GM10266 (cell line): ENCODE data around the gene MRPS23.

Experiments used
- DNase-seq: peaks from one replicate; pipeline ENCODE4 v3.0.0; 2012; ENCODE audit errors: extremely low spot score
- TF ChIP-seq, protein P1 (sequence below): IDR thresholded peaks from 2 replicates; pipeline ENCODE4 v1.5.1; 2012; ENCODE audit warnings: mild to moderate bottlenecking, low read depth; ENCODE audit not compliant: control insufficient read depth, insufficient read depth; ENCODE audit errors: missing control alignments

Gene MRPS23

DNA sequence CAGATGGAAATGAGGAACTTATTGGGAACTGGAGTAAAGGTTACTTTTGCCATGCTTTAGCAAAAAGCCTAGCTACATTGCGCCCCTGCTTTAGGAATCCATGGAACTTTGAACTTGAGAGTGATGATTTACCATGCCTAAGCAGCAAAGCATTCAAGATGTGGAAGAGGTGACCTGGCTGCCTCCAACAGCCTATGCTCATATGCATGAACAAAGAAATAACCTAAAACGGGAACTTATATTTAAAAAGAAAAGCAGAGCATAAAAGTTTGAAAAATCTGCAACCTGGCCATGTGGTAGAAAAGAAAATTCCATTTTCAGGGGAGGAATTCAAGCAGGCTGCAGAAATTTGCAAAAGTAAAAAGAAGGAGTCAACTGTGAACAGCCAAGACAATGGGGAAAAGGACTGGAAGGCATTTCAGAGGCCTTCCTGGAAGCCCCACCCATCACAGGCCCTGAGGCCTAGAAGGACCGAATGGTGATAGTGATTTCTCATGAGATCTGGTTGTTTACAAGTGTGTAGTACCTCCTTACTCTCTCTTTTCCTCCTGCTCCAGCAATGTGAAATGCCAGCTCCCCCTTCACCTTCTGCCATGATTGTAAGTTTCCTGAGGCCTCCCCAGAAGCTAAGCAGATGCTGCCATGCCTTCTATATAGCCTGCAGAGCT, 48.7 kb downstream of the MRPS23 start:
- no peak for DNase-seq
- TF ChIP-seq, protein P1, sequence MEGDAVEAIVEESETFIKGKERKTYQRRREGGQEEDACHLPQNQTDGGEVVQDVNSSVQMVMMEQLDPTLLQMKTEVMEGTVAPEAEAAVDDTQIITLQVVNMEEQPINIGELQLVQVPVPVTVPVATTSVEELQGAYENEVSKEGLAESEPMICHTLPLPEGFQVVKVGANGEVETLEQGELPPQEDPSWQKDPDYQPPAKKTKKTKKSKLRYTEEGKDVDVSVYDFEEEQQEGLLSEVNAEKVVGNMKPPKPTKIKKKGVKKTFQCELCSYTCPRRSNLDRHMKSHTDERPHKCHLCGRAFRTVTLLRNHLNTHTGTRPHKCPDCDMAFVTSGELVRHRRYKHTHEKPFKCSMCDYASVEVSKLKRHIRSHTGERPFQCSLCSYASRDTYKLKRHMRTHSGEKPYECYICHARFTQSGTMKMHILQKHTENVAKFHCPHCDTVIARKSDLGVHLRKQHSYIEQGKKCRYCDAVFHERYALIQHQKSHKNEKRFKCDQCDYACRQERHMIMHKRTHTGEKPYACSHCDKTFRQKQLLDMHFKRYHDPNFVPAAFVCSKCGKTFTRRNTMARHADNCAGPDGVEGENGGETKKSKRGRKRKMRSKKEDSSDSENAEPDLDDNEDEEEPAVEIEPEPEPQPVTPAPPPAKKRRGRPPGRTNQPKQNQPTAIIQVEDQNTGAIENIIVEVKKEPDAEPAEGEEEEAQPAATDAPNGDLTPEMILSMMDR: no peak

DNA sequence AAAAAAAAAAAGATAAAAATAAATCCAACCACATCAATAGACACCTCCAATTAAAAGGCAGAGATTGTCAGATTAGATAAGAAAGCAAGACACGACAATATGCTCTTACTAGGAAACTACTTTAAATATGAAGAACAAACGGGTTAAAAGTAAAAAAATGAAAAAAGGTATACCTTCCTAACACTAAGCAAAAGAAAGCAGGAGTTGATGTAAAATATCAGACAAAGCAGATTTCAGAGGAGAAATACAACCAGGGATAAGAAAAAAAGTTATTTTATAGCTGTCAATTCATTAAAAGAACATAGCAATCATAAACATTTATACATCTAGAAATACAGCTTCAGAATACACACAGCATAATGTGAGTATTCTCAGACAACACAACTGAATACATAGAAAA, 55.0 kb downstream of the MRPS23 start:
- TF ChIP-seq, protein P1: no peak
- no peak for DNase-seq

DNA sequence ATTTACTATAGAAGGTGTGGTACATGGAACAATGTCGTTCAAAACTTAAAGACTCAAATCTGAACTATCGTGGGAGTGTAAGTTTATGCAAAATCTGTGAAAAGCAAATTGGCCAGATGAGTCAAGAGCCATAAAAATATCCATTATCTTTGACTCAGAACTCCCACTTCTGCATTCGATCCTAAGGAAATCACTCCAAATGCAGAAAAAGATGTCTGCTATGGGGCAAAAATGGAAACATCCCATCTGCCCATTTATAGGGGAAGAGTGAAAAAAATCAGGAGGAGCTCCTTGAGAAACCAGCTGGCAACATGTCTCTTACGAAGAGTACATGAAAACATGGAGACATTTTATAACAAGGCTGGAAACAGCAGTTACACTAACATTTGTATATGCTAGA, 61.1 kb downstream of the MRPS23 start:
- no peak for DNase-seq
- TF ChIP-seq, protein P1: no peak

DNA sequence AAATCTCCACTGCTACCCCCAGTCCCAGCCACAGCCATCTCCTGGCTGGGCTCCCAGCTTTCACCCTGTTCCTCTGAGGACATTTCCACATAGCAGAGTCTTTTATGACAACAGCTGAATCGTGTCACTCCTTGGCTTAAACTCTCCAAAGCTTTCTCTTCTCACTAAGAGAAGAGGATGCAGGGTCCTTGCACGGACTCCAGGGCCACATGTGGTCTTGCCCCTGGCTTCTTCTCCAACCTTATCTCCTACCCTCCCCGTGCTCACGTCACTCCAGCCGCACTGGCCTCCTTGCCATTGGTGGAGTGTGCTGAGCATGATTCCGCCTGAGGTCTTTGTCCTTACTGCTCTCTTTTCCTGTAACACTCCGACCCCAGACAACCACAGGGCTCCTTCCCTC, 64.8 kb downstream of the MRPS23 start:
- TF ChIP-seq, protein P1: no peak
- no peak for DNase-seq
